ENCODE data around the gene PDE11A.
"Not testable (repeated sequence)": the region's sequence is repeated elsewhere in the genome, so short reads cannot be mapped to it uniquely, and the experiment has no call there.

Gene PDE11A

GRCh38 chr2:178074123-178075005, 1.8 kb upstream of the PDE11A start:
- DNase-seq (ENCODE audit: low spot score), result no peak

GRCh38 chr2:178072000-178072382, 586 bp downstream of the PDE11A start:
- DNase-seq (ENCODE audit: low spot score), result no peak

GRCh38 chr2:178070824-178071223, 1.8 kb downstream of the PDE11A start:
- no peak for DNase-seq (ENCODE audit: low spot score)

- DNase-seq (ENCODE audit: low spot score), result no peak
Observed at GRCh38 chr2:178069551-178069950, 3.0 kb downstream of the PDE11A start.

- DNase-seq (ENCODE audit: low spot score), result no peak
Observed at GRCh38 chr2:178068823-178069454, 3.6 kb downstream of the PDE11A start.

- DNase-seq (ENCODE audit: low spot score), result no peak
Observed at GRCh38 chr2:178066890-178067669, 5.5 kb downstream of the PDE11A start.

GRCh38 chr2:178066324-178066723, 6.3 kb downstream of the PDE11A start:
- DNase-seq (ENCODE audit: low spot score), result no peak

- DNase-seq (ENCODE audit: low spot score), result no peak
Observed at GRCh38 chr2:178059681-178060080, 12.9 kb downstream of the PDE11A start.

GRCh38 chr2:178059111-178059510, 13.5 kb downstream of the PDE11A start:
- no peak for DNase-seq (ENCODE audit: low spot score)

GRCh38 chr2:178057179-178057680, 15.3 kb downstream of the PDE11A start:
- no peak for DNase-seq (ENCODE audit: low spot score)

GRCh38 chr2:178056345-178056744, 16.2 kb downstream of the PDE11A start:
- no peak for DNase-seq (ENCODE audit: low spot score)

- DNase-seq (ENCODE audit: low spot score), result not testable (repeated sequence)
Observed at GRCh38 chr2:178051257-178051656, 21.3 kb downstream of the PDE11A start.

- no peak for DNase-seq (ENCODE audit: low spot score)
Observed at GRCh38 chr2:178047391-178047790, 25.2 kb downstream of the PDE11A start.

GRCh38 chr2:178044836-178045235, 27.7 kb downstream of the PDE11A start:
- no peak for DNase-seq (ENCODE audit: low spot score)

- no peak for DNase-seq (ENCODE audit: low spot score)
Observed at GRCh38 chr2:178043266-178043665, 29.3 kb downstream of the PDE11A start.

GRCh38 chr2:178033583-178033982, 39.0 kb downstream of the PDE11A start:
- not testable (repeated sequence) for DNase-seq (ENCODE audit: low spot score)

GRCh38 chr2:178029342-178029741, 43.2 kb downstream of the PDE11A start:
- no peak for DNase-seq (ENCODE audit: low spot score)

GRCh38 chr2:178025551-178026185, 46.9 kb downstream of the PDE11A start:
- DNase-seq (ENCODE audit: low spot score), result no peak

GRCh38 chr2:178018141-178018540, 54.4 kb downstream of the PDE11A start:
- no peak for DNase-seq (ENCODE audit: low spot score)

GRCh38 chr2:178016612-178017011, 56.0 kb downstream of the PDE11A start:
- no peak for DNase-seq (ENCODE audit: low spot score)

GRCh38 chr2:178012639-178013038, 59.9 kb downstream of the PDE11A start:
- no peak for DNase-seq (ENCODE audit: low spot score)

GRCh38 chr2:178009813-178010212, 62.8 kb downstream of the PDE11A start:
- DNase-seq (ENCODE audit: low spot score), result no peak

Data from hepatic stellate cell (primary cell).